Cerebellar nuclear complex (tissue), 1 donor: Measurements from ENCODE around the gene DUSP14.

Source experiments
- DNase-seq, 2 experiments: peaks; one replicate each; lab custom pipeline; 2025; lab: John Stamatoyannopoulos, UW

The DUSP14 gene

DNA sequence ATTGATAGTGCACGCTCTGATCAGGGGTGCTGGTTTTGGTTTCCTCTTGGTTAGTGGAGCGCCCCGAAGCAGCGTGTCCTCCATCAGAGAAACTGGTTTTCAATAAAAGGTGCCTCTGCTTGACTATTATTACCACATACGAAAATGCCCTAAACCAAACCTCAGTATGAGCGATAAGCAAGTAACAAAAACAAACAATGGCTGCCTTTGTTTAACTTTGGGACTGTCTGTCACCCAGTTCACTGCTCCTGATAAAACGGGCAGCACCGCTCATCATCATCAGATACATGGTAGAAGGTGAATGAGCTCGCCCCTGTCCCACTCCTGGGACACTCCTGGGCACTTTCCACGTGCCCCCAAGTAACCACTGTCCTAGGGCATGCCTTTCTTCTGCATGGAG is 24.0 kb downstream of the DUSP14 start:
- no peak for DNase-seq

DNA sequence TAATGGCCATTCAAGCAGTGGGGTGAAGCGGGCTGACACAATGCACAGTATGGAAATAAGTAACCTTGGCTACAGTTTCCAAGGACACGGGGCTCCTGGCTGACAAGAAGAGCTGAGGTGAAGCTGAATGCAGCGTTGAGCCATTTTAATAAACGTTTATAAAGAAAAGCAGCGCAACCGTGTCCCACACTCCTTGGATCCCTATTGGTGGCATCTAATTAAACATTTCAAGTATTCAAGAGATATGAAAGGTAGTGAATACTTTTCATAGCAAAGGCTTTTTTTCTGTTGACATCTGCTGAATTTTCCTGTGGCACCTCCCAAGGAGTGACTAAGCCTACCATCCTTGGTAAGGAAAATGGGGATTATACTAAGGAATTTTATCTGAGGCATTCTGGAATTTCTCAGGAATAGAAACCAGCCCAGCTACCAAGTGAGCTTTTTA is 26.5 kb downstream of the DUSP14 start:
- DNase-seq, result no peak

DNA sequence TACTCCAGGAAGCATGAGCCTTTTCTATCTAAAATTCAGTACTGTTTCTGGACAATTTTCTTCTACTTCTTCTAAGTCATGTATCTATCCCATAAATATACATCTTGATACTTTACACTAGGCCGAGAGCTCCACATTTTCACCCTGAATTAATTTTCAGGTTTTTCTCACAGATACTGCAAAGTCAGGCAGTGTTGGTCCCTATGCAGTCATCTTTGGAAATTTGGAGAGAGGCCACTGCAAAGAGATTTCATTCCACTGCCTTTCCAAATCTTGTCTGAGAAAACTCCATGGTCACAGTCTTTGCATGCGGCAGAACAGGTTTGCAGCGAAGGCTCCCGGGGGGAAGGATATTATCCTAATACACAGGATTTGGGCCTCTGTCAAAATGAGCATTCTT is 28.2 kb downstream of the DUSP14 start:
- DNase-seq, result no peak

DNA sequence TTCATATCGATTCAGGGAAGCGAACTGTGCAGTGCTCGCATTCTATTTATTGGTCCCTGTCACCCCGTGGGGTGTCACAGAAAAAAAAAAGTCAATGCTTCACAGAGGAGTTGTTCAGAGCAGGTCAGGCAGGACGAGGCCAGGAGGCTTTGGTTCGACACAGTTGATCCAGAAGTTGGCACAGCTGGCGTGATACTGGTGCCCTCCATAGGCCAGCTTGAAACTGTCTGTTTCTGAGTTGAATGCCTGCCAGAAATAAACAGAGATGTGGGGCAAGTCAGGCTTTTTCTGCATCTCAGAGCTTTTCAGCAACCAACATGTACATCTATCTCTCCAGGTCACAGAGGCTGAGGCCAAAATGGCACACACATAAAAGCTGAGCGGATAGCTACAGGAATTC is 29.1 kb downstream of the DUSP14 start:
- DNase-seq, result no peak

DNA sequence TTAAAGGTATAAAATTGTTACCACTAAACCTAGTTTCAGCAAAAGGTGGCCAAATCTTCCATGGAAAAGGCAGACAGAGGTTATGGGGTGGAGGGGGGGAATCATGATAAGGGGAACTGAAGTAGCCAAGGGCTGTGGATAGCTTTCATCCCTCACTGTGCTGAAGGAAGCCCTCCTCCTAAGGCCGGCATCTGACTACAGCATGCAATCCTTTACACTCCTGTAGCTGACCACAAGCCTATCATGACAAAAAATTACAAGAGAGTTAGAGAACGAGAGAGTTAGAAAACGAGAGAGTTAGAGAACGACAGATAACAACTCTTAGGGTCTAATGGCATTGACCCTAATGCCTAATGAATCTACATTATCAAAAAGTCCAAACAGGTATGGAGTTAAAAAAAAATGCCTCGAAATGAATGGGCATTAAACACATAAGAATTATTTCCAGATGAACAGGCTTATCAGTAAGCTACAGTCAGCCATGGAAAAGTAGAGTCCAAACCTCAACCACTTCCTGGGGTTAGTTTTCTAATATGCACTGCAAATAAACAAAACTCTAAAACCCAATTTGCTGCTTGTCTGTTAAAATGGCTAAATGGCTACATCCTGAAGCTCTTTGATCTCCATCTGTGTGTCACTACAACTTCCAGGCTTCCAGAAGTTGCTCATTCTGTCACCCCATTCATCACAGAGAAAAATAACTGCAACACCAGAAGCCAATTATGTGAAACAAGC is 29.7 kb downstream of the DUSP14 start:
- DNase-seq, result no peak

DNA sequence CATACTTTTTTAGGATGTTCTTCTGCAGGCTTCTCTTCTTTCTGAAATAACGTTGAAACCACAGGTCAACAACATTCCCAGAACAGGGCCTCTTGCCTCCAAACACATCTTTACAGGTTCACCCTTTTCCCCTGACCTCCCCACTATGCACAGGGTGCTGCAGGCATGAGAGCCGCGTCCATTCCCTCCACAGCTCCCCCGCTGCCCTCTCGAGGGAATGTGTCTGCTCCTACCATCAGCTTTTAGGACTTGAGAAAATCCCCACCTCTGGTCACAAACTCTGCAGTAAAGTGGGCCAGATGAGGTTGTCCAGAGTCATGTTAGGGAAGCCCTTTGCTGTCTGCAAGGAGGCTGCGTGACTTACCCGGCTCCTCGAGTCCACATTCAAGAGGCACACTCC is 30.5 kb downstream of the DUSP14 start:
- DNase-seq, result no peak

DNA sequence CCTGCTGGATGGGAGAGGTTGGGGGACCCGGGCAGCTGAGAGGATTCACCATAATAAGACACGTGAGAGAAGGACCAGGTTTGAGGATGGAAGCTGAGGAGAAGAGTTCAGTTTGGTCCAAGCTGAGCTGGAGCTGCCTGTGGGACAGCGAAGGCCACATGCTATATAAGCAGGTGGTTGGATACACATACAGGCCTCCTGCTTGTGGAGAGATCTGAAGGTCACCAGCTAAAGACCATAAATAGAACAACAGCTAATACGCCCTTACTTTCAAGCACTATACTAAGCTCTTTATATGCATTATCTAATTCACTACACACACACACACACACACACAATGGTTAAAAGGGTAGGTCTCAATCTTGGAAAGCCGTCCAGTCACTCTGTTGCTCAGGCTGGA is 32.1 kb downstream of the DUSP14 start:
- DNase-seq, result no peak

DNA sequence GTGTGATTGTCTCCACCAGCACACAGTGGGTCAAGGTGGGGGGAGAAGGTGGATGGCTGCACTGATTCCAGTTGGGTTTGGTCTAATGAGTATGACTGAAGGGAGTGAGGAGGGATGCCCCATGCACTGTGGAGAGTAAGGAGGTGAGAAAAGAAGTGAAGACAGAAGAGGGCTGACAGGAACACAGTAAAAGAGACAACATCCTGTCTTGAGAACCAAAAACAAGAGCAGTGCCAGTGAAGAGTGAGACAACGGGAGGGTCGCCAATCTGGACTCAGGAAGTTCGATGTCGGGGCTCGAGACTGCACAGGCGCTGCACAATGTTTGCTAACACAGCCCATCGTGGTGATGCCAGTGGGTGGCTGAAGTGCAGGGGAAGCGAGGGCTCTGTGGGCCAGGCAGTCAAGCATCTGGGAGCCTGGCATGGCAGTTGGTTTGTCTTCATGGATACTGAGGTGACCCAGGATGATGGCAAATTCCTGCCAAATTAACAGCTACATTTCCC is 34.1 kb downstream of the DUSP14 start:
- no peak for DNase-seq

DNA sequence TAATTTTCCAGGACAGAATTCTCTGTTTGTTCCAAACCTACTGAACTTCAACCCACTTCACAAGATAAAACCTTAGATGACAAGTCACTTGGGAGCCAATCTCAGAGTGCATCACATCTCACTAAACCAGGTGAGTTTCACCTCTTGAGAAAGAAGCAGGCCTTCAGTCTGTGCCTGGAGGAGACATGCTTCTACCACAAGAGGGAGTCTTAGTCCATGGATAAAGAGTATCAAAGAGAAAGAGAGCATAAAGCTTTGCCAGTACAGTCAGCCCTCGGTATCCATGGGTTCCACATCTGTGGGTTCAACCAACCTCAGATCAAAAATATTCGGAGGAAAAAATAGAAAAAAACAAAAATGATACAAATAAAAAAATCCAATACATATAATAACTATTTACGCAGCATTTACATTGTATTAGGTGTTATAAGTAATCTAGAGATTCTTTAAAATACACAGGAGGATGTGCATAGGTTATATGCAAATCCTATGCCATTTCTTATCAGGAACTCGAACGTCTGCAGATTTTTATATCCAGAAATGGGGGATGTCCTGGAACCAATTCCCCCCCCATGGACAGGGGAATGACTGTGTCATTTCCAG is 37.7 kb downstream of the DUSP14 start:
- DNase-seq, result no peak

DNA sequence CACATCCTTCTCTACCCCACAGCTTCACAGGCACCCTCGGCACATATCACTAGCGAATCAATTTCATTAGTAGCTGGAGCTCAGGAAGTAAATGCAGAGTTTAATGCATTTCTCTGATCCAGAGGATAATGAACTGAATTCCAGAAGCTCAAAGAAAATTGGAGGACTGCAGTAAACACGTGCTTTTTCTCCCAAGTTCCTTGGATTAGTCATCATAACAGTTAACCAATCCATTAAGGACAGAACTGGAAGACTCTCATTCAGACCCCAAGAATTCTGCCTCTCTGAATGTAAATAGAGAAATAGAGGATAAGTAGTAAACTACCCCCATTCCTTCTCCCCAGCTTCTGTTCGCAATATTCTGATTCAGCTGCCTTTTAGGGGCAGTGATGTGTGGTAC is 40.7 kb downstream of the DUSP14 start:
- DNase-seq, result no peak

DNA sequence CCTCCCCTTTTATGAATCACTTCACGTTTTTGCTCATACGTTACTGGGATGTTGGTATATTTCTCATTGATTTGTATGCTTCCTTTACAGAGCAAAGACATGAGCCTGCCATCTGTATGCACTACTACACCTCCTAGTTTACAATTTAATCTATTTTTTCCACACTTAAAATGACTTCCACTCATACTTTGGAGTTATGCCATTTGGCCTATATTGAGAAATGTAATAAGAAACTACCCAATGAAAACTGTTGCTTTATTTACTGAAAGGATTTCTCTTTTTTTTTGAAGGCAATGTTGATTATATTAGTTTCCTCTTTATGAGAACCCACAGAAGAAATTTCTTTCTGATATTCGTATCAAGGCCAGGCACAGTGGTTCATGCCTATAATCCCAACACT is 43.1 kb downstream of the DUSP14 start:
- DNase-seq, result no peak

DNA sequence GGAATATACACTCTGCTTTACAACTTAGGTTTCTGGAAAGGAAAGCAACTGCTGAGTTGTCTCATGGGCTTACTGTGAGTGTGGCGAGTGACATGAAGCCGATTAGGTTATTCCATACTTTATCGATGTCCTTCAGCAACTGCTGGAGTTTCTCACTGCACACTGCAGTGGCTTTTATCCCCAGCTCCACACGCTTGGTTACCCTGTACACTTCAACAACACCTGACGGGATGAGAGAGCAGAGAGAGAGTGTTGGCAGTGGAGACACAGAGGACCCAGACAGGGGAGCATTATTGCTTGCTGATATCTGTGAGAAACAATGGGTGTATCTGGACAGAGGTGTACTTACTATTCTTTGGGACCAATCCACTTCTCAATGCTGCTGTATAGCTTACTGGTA is 46.2 kb downstream of the DUSP14 start:
- DNase-seq, result no peak

DNA sequence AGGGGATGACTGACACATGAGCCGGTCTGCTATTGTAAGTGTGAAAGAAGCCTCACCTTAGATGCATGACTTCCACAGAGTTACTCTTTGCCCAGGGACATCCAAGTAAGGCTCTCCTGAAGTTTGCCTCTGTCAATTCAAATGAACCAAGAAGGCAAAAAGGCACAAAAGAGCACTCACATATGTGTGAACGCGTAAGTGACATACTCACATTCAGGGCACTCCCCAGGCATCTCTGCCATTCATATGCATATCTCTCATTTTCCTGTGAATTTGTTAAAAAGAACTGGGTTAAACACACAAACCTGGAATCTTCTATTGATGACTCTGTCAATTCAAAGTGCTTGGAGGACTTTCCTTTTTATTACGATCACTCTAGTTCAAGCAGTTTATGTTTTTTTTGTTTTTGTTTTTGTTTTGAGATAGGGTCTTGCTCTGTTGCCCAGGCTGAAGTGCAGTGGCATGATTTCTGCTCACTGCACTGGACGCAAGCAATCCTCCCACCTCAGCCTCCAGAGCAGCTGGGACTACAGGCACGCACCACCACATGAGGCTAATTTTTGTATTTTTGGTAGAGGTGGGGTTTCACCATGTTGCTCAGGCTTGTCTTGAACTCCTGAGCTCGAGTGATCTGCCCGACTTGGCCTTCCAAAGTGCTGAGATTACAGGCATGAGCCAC is 49.4 kb downstream of the DUSP14 start:
- DNase-seq, result no peak

DNA sequence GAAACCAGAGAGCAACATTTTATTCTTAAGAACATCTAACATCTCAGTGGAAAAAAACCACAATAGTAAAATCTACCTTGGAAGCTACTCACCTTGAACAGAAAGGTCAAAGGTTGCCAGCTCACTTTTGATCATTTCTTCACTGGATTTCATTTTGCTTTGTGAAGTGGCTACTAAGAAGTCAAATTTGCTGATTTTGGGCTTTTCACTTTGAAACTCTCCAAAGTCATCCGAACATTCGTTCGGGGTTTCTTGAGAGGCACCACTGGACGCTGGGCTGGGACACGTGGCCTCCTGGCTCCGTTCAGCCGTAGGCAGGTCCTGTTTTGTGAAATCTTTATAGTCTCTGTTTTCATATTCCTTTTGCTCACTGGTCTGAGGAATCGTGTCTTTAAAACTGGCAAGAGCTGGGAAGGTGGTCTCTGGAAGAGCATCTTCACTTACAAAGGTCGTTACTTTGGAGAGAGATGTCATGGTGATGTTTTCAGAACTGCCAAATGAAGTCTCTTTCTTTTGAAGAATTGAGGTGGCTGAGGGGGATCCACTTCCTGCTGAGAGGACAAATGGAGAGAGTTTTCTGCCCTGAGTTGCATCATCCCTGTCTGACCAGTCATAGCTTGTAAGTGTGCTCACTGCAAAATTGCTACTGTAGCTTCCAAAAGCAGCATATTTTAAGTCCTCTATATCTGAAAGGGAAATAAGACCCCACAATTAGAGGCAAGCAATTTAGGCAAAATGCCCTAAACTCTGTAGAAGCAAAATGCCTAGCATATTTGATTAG is 52.4 kb downstream of the DUSP14 start:
- no peak for DNase-seq

DNA sequence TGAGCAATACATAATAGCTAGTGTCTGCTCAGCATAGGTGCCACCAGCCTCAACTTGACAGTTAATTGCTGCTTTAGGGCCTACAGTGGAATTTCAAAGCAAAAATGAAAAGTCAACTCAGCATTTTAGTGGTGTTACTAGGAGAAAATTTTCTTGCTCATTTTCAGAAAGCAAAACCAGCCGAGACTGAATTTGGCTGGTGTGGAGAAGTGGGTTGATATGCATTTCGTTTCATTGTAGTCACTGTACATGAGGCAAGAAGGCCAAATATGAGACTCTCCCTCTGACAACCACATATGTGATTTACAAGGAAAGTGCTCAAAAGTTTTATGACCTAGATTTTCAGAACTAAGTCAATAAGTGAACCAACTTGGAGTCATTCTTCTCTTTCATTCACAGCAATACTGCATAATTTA is 54.0 kb downstream of the DUSP14 start:
- no peak for DNase-seq

DNA sequence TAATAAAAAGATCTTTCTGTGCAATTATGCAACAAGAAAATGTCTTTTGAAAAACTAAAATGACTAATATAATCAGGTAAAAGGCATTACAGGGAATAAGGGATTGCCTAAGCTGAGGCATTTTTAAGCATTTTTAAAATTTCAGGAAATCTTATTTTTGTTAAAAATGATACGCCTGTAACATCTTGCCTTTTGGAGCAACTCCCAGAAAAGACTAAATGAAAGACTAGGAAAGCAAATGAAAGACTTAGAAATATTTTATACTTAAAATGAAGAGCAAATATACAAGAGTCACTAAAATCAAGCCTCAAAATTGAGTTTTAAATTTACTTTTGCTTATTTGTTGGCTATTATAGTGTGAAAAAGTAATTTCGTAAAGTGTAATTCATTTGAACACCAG is 55.8 kb downstream of the DUSP14 start:
- DNase-seq, result no peak

DNA sequence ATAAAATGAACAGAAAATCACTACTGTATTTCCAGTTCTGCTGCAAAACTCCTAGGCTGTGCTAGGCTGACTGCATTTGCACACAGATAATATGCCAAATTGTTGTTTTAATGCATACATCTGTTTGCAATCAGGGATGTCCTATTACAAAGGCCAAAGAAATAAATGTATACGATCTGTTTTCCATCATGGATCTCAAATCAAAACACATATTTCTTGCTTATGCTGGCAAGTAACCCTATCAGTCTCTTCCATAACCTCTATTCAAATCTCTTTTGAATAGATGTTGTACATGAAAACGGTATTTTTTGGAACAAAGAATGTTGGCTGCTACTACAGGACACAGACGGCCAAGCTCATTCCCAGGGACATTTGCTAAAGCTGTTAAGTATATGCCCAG is 56.6 kb downstream of the DUSP14 start:
- no peak for DNase-seq

DNA sequence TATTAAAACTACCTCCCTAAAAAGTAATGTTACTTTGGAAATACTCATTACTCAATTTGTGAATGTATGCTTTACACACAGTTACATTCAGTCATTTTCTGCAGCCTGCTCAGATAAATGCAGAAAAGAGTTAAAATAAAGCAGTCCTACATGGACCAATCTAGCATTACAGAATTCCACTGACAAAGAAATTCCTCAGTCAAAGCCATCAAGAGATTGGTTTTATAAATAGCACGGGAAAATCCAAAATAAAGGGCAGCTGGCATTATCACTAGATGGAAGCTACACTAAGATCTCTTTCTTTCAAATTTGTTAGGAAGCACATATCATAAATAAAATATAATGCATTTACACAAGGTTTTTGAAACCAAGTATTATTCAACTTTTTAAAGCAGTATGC is 58.3 kb downstream of the DUSP14 start:
- no peak for DNase-seq

DNA sequence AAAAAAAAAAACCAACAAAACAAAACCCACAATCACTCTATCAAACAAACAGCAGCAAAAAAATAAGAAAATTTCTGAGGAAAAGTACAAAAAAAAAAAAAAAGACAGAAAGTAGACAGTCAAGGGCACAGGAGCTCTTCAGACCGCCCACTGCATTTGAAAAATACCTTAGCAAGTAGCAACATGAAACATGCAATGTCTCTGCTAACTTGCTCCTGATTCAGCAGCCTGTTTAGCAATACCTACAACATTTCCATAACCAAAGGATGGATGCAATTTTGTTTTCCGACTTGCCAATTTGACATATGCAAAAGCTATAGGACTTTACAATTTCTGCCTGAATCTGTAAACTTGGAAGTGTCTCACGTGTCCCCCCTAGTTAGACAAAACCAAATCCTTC is 62.1 kb downstream of the DUSP14 start:
- peak in 1 of 2 experiments; percentile 2 for DNase-seq

DNA sequence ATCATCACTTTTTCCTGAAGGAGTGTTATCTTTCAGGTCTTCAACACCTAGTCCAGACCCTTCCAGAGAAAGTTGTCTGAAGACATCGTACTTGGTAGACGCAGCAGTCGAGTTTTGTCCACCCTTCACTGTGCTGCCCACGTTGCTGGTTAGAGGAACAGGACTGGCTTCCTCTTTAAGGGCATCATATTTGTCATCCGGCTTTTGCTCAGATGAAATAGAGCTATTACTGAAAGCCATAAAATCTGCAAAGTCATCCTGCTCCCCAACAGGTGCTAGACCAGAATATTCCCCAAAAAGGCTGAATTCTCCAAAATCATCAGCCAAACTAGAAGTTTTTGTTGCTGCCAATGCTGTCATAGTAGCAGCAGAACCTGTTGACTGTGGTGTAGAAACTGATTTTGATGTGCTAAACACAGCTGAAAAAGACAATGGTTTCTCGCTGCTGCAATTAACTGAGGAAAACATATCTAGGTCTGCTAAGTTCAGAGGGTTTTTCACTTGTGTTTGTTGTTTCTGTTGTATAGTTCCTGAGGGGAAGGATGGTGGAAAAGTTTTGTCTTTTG is 63.8 kb downstream of the DUSP14 start:
- no peak for DNase-seq

DNA sequence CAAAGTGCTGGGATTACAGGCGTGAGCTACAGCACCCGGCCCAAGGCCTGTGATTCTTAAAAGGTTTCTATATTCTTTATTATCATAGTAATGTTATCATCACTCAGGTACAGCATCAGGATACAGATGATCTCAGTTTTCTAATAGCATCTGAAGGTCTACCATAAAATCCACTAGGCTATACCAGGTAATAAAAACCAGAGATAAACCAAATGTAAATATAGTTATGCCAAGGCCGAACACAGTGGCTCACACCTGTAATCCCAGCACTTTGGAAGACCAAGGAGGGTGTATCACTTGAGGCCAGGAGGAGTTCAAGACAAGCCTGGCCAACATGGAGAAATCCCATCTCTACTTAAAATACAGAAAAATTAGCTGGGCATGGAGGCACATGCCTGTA is 65.7 kb downstream of the DUSP14 start:
- DNase-seq, result no peak

DNA sequence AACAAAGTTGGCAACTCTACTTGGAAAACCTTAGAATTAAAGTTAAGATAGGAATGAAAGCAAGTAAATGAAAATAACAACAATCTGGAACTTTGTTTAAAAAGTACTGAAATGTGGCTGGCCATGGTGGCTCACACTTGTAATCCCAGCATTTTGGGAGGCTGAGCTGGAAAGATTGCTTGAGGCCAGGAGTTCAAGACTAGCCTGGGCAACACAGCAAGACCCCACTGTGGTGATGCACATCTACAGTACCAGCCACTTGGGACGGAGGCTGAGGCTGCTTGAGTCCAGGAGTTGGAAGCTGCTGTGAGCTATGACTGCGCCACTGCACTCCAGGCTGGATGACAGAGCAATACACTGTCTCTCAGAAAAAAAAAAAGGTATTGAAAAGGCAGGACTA is 67.8 kb downstream of the DUSP14 start:
- no peak for DNase-seq
